Measurements from ENCODE around the gene MAD1L1. TPM values are rescaled to one million over a fixed set of nuclear protein-coding genes. Genes with fewer than 3 reads are reported as not detected.
A peak's percentile ranks its signal among the peaks of the same experiment; 100 is the strongest.

MAD1L1 gene
- total and polyA plus RNA-seq, 7 experiments from 2014 or later = 112 to 314 (median 136) TPM

DNA sequence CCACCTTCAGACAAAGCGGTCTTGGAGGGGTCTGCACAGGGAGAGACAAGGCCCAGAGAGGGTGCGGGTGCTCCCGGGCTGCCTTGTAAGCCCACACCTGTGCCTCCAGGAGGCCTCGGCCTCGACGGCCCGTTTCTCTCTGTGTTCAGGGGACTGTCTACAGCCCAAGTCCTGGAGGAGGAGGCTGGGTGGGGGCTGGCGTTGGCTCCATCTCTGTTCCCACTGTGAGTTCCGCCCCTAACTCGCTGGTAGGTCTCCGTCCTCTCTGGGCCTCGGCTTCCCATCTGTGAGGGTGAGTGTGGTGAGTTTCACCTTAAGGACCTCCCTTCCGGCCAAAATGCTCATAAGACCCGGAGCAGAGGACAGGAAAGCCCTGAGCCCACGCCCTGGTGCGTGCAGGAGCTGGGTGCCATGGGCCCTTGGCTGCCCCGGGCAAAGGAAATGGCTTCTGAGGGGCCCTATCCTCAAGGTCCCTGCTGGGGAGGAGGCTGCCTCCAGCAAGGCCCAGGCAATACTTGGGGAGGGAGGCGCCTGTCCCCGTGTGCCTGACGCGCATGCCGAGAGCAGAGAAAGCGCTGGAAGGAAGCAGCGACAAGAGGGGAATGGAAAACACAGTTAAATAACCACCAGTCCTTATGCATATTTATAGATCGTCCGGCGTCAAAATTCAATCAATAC is 285.8 kb downstream of the MAD1L1 start:
- ATAC-seq (no peak), DNase-seq (no peak)
- H3K27ac Mint-ChIP-seq = peak overlapping the region in 3 of 9 donors; percentile 36 to 56 (median 42)
- CTCF ChIA-PET = no interaction called here
- Histone ChIP-seq H3K27me3 (ENCODE audit: control insufficient read depth in 2 of 2, insufficient read depth in 2 of 2, low read length in 2 of 2) (no peaks in the 10 kb centered on the region), H3K4me1 (ENCODE audit: control insufficient read depth in 2 of 2, insufficient read depth in 2 of 2, low read length in 2 of 2) (peaks cover 18 to 38% of the 10 kb centered on the region in 2 donors), H3K27ac (ENCODE audit: low read depth, low read length) (no peak overlapping the region), H3K4me3 (ENCODE audit: low read length) (no peak overlapping the region), H3K36me3 (ENCODE audit: control insufficient read depth in 2 of 3, insufficient read depth in 3 of 3, low read length in 3 of 3) (peaks cover 0 to 3% (median 0%) of the 10 kb centered on the region in 3 experiments), H3K9me3 (ENCODE audit: control insufficient read depth in 2 of 3, low read length in 3 of 3) (no peaks in the 10 kb centered on the region)
- intact Hi-C loops (cut with micrococcal nuclease) = loop anchor here in 1 of 2 donors (10.0 kb wide), 1 partner anchor 298 kb away; the partner anchor contains the start of genes MRM2 and NUDT1
- H3K36me3 Mint-ChIP-seq = peaks cover 0 to 3% (median 0%) of the 10 kb centered on the region in 5 donors
- H3K9me3 Mint-ChIP-seq = no peaks in the 10 kb centered on the region
- H3K4me3 Mint-ChIP-seq = no peak overlapping the region
- peaks cover 39 to 61% (median 49%) of the 10 kb centered on the region in 7 donors for H3K4me1 Mint-ChIP-seq
- POLR2A ChIA-PET = interaction anchor here (1.1 kb wide), 1 partner anchor 21 kb away, joined by 5 read pairs; no protein-coding TSS in a partner anchor
- no peaks in the 10 kb centered on the region for H3K27me3 Mint-ChIP-seq

DNA sequence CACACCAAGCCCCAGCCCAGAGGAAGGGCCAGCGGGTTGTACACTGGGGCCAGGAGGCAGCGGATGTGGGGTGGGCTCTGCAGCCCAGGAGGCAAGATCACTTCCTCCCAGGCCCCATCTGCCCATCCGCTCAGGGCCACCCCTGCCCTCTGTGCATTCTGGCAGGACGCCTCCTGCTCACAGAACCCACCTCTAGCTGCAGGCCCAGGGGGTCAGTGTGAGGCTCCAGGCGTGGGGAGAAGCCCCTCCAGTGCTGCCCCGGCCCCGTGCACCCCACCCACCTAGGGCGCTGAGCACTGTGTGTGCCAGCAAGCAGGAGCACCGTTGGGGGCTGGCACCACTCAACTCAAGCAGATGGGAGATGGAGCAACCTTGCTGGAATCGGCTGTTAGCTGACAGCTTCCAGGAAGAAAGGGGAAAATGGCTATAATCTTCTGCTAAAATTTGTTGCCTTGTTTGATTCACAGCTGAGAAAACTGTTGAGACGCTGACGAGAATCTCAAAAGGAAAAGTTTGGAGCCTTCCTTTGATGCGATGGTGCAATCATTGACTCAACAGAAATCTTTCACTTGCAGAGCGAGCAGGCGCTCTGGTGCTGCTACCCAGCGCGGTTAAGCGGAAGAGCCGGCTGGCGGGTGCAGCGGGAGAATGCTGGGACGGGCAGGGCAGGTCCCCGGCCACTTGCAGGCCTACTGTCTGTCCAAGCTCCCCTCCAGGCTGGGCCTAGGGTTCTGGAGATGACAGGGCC is 286.5 kb downstream of the MAD1L1 start:
- ChIA-PET POLR2A (no interaction called here), CTCF (no interaction called here)
- no peak for DNase-seq
- ATAC-seq = no peak
- Histone ChIP-seq H3K27me3 (ENCODE audit: control insufficient read depth in 2 of 2, insufficient read depth in 2 of 2, low read length in 2 of 2) (no peaks in the 10 kb centered on the region), H3K27ac (ENCODE audit: low read depth, low read length) (no peak overlapping the region), H3K9me3 (ENCODE audit: control insufficient read depth in 2 of 3, low read length in 3 of 3) (no peaks in the 10 kb centered on the region), H3K4me3 (ENCODE audit: low read length) (no peak overlapping the region), H3K36me3 (ENCODE audit: control insufficient read depth in 2 of 3, insufficient read depth in 3 of 3, low read length in 3 of 3) (peaks cover 0 to 3% (median 0%) of the 10 kb centered on the region in 3 experiments), H3K4me1 (ENCODE audit: control insufficient read depth in 2 of 2, insufficient read depth in 2 of 2, low read length in 2 of 2) (peaks cover 19 to 41% of the 10 kb centered on the region in 2 donors)
- intact Hi-C loops (cut with micrococcal nuclease) = loop anchor here in 1 of 2 donors (10.0 kb wide), 1 partner anchor 299 kb away; the partner anchor contains the start of genes MRM2 and NUDT1
- Mint-ChIP-seq H3K36me3 (peaks cover 0 to 3% (median 0%) of the 10 kb centered on the region in 5 donors), H3K9me3 (no peaks in the 10 kb centered on the region), H3K4me1 (peaks cover 39 to 56% (median 49%) of the 10 kb centered on the region in 7 donors), H3K27me3 (no peaks in the 10 kb centered on the region), H3K4me3 (no peak overlapping the region), H3K27ac (peak overlapping the region in 3 of 9 donors; percentile 24 to 67 (median 29))

DNA sequence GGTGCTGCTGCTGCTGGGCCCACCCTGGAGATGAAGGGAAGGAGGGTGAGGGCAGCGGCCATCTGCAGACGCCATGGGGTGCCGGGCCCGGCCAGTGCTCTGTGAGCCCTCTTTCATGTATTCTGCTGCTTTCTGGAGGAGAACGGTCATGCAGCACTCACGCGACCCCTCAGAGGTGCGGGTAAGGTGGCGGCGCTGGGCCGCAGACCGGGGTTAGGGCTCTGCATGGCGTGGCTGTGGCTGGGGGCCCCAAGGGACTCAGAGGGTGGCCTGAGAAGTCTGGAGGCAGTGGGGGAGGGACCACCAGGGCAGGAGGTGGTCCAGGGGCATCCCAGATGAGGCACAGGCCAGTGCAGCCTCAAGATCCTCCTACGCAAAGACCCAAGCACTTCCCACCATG is 287.2 kb downstream of the MAD1L1 start:
- intact Hi-C loops (cut with micrococcal nuclease) = loop anchor here in 1 of 2 donors (10.0 kb wide), 1 partner anchor 299 kb away; the partner anchor contains the start of genes MRM2 and NUDT1
- Histone ChIP-seq H3K36me3 (ENCODE audit: control insufficient read depth in 2 of 3, insufficient read depth in 3 of 3, low read length in 3 of 3) (peaks cover 0 to 3% (median 0%) of the 10 kb centered on the region in 3 experiments), H3K27ac (ENCODE audit: low read depth, low read length) (no peak overlapping the region), H3K4me3 (ENCODE audit: low read length) (no peak overlapping the region), H3K27me3 (ENCODE audit: control insufficient read depth in 2 of 2, insufficient read depth in 2 of 2, low read length in 2 of 2) (no peaks in the 10 kb centered on the region), H3K4me1 (ENCODE audit: control insufficient read depth in 2 of 2, insufficient read depth in 2 of 2, low read length in 2 of 2) (peaks cover 20 to 41% of the 10 kb centered on the region in 2 donors), H3K9me3 (ENCODE audit: control insufficient read depth in 2 of 3, low read length in 3 of 3) (no peaks in the 10 kb centered on the region)
- Mint-ChIP-seq H3K9me3 (peaks cover 0 to under 1% (median 0%) of the 10 kb centered on the region in 11 donors), H3K4me1 (peaks cover 39 to 60% (median 52%) of the 10 kb centered on the region in 7 donors), H3K4me3 (no peak overlapping the region), H3K27me3 (no peaks in the 10 kb centered on the region), H3K36me3 (peaks cover 0 to 3% (median 0%) of the 10 kb centered on the region in 5 donors), H3K27ac (peak overlapping the region in 1 of 9 donors; percentile 39)
- DNase-seq = no peak
- ChIA-PET CTCF (no interaction called here), POLR2A (no interaction called here)
- no peak for ATAC-seq

DNA sequence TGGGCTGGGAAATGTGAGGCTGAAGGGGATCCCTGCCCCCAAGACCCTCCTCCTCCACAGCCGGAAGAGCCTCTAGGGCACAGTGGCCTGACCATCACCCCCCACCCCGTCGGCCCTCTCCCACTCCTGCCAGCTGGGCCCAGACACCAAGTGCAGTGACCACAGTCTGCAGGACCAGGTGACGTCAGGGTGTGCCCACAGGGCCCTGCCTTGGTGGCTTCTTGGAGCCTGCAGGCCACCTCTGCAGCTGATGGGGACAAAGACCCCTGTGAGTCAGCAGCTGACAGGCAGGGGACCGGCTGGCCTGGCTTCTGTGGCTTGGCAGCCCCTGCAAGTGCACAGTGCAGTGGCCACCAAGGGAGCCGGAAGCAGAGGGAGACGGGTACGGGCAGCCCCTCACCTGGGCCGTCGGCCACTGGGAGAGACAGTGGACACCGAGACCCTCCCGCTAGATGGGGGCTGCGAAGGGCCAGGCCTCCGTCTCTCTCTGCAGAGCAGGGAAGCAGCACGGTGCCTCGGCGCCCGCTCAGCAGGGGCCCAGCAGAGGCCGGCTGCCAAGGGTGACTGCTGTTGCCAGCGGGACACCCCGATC is 288.0 kb downstream of the MAD1L1 start:
- Histone ChIP-seq H3K4me1 (ENCODE audit: control insufficient read depth in 2 of 2, insufficient read depth in 2 of 2, low read length in 2 of 2) (peaks cover 20 to 41% of the 10 kb centered on the region in 2 donors), H3K27ac (ENCODE audit: low read depth, low read length) (no peak overlapping the region), H3K36me3 (ENCODE audit: control insufficient read depth in 2 of 3, insufficient read depth in 3 of 3, low read length in 3 of 3) (peaks cover 0 to 6% (median 0%) of the 10 kb centered on the region in 3 experiments), H3K4me3 (ENCODE audit: low read length) (no peak overlapping the region), H3K9me3 (ENCODE audit: control insufficient read depth in 2 of 3, low read length in 3 of 3) (no peaks in the 10 kb centered on the region), H3K27me3 (ENCODE audit: control insufficient read depth in 2 of 2, insufficient read depth in 2 of 2, low read length in 2 of 2) (no peaks in the 10 kb centered on the region)
- peaks cover 0 to 3% (median 0%) of the 10 kb centered on the region in 5 donors for H3K36me3 Mint-ChIP-seq
- H3K27me3 Mint-ChIP-seq = no peaks in the 10 kb centered on the region
- ChIA-PET POLR2A (interaction anchor here (0.7 to 1.1 kb wide), 2 partner anchors 30 to 1443 kb away, joined by 3 to 5 read pairs; no protein-coding TSS in a partner anchor), CTCF (no interaction called here)
- ATAC-seq = no peak
- H3K4me3 Mint-ChIP-seq = peak overlapping the region in 2 of 10 donors; percentile 72 to 94
- intact Hi-C loops (cut with micrococcal nuclease) = loop anchor here (5.0 to 10.0 kb wide), 3 partner anchors 158 to 412 kb away; partner anchors contain the start of genes MAFK (in 1 of the 2), MRM2 (in 1 of the 2) and NUDT1 (in 1 of the 2)
- H3K27ac Mint-ChIP-seq = peak overlapping the region in 7 of 9 donors; percentile 87 to 100 (median 99)
- DNase-seq = no peak
- peaks cover 34 to 56% (median 48%) of the 10 kb centered on the region in 7 donors for H3K4me1 Mint-ChIP-seq
- peaks cover 0 to 4% (median 0%) of the 10 kb centered on the region in 11 donors for H3K9me3 Mint-ChIP-seq

DNA sequence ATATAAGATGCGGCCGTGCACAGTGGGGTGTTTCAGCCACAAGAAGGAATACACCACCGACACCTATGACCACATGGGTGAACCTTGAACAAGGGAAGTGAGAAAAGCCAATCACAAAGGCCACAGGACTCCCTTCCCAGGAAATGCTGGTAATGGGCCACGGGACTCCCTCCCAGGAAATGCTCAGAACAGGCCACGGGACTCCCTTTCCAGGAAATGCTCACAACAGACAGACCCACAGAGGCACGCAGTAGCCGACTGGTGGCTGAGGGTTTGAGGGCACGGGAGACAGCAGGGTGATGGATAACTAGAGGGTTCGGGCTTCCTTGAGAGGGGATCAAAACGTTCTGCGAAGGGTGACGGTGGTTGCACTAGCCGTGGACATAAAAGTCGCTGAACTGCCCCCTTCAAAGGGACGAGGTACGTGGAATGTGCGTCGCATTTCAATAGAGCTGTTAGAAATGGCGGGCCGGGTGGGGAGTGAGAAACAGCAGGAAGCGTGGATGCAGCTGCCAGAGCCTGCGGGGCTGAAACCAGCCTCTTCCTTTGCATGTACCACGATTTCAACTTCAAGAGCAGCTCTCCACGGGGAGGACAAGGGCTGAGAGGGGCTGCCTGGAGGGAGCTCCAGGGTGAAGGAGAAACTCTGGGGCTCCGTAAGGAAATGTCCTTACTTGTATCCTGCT is 288.7 kb downstream of the MAD1L1 start:
- Histone ChIP-seq H3K4me1 (ENCODE audit: control insufficient read depth in 2 of 2, insufficient read depth in 2 of 2, low read length in 2 of 2) (peaks cover 20 to 41% of the 10 kb centered on the region in 2 donors), H3K4me3 (ENCODE audit: low read length) (no peak overlapping the region), H3K27ac (ENCODE audit: low read depth, low read length) (peak overlapping the region; percentile 22), H3K9me3 (ENCODE audit: control insufficient read depth in 2 of 3, low read length in 3 of 3) (no peaks in the 10 kb centered on the region), H3K27me3 (ENCODE audit: control insufficient read depth in 2 of 2, insufficient read depth in 2 of 2, low read length in 2 of 2) (no peaks in the 10 kb centered on the region), H3K36me3 (ENCODE audit: control insufficient read depth in 2 of 3, insufficient read depth in 3 of 3, low read length in 3 of 3) (peaks cover 0 to 7% (median 0%) of the 10 kb centered on the region in 3 experiments)
- CTCF ChIA-PET = interaction anchor here (0.6 kb wide), 1 partner anchor 123 kb away, joined by 3 read pairs; no protein-coding TSS in a partner anchor
- intact Hi-C loops (cut with micrococcal nuclease) = loop anchor here (2.0 to 10.0 kb wide), 4 partner anchors 43 to 412 kb away; partner anchors contain the start of genes MAFK (in 1 of the 2), MRM2 (in 1 of the 2) and NUDT1 (in 1 of the 2)
- Mint-ChIP-seq H3K9me3 (peaks cover 0 to 5% (median 0%) of the 10 kb centered on the region in 11 donors), H3K27ac (peak overlapping the region; percentile 74 to 100 (median 96)), H3K36me3 (peaks cover 0 to 8% (median 0%) of the 10 kb centered on the region in 5 donors), H3K4me3 (peak overlapping the region in 9 of 10 donors; percentile 9 to 94 (median 66)), H3K27me3 (no peaks in the 10 kb centered on the region), H3K4me1 (peaks cover 33 to 55% (median 53%) of the 10 kb centered on the region in 7 donors)
- POLR2A ChIA-PET = interaction anchor here (0.7 to 1.1 kb wide), 2 partner anchors 31 to 1443 kb away, joined by 3 to 5 read pairs; no protein-coding TSS in a partner anchor
- no peak for ATAC-seq
- DNase-seq = no peak
